ENCODE results near the gene DTYMK.
A peak's percentile ranks its signal among the peaks of the same experiment; 100 is the strongest.

DTYMK gene

GRCh38 chr2:241692448-241692847, 5.8 kb upstream of the DTYMK start:
- DNase-seq (ENCODE audit: low read depth), result peak; percentile 48
- H3K4me3 ChIP-seq (ENCODE audit: low read length), result no peak overlapping the region
- TF ChIP-seq CTCF (IDR thresholded peaks at IDR 0.05; ENCODE audit: insufficient read depth, low read depth, low read length, missing control alignments), result no peak

- H3K4me3 ChIP-seq (ENCODE audit: low read length), result no peak overlapping the region
- no peak for DNase-seq (ENCODE audit: low read depth)
- no peak for TF ChIP-seq CTCF (IDR thresholded peaks at IDR 0.05; ENCODE audit: insufficient read depth, low read depth, low read length, missing control alignments)
Measured at GRCh38 chr2:241690202-241690717, 3.6 kb upstream of the DTYMK start.

GRCh38 chr2:241689306-241689705, 2.7 kb upstream of the DTYMK start:
- DNase-seq (ENCODE audit: low read depth), result no peak
- TF ChIP-seq CTCF (IDR thresholded peaks at IDR 0.05; ENCODE audit: insufficient read depth, low read depth, low read length, missing control alignments), result no peak
- H3K4me3 ChIP-seq (ENCODE audit: low read length), result no peak overlapping the region

GRCh38 chr2:241686324-241686649, 328 bp downstream of the DTYMK start:
- no peak for TF ChIP-seq CTCF (IDR thresholded peaks at IDR 0.05; ENCODE audit: insufficient read depth, low read depth, low read length, missing control alignments)
- peak; percentile 11 for DNase-seq (ENCODE audit: low read depth)
- H3K4me3 ChIP-seq (ENCODE audit: low read length), result peak overlapping the region; percentile 91

GRCh38 chr2:241680827-241681599, 5.6 kb downstream of the DTYMK start:
- no peak overlapping the region for H3K4me3 ChIP-seq (ENCODE audit: low read length)
- TF ChIP-seq CTCF (IDR thresholded peaks at IDR 0.05; ENCODE audit: insufficient read depth, low read depth, low read length, missing control alignments), result no peak
- DNase-seq (ENCODE audit: low read depth), result peak; percentile 46

- TF ChIP-seq CTCF (IDR thresholded peaks at IDR 0.05; ENCODE audit: insufficient read depth, low read depth, low read length, missing control alignments), result no peak
- DNase-seq (ENCODE audit: low read depth), result no peak
- no peak overlapping the region for H3K4me3 ChIP-seq (ENCODE audit: low read length)
Measured at GRCh38 chr2:241680044-241680443, 6.6 kb downstream of the DTYMK start.

All from epithelial cell of esophagus (primary cell).